NB4 (cell line): ENCODE measurements around the gene JAKMIP1.
"Not testable (repeated sequence)": the region's sequence is repeated elsewhere in the genome, so short reads cannot be mapped to it uniquely, and the experiment has no call there.

Experiments used
- CTCF ChIP-seq: IDR thresholded peaks from one replicate; pipeline ENCODE4 v1.5.1; 2012; ENCODE audit warnings: low read depth, low read length
- MAX ChIP-seq: IDR thresholded peaks from 2 replicates; pipeline ENCODE4 v1.6.1; 2011; ENCODE audit warnings: low read depth, low read length
- POLR2A ChIP-seq: IDR thresholded peaks from 2 replicates; pipeline ENCODE4 v1.6.1; 2011; ENCODE audit warnings: mild to moderate bottlenecking; ENCODE audit not compliant: insufficient read length; ENCODE audit errors: extremely low read depth

DNA sequence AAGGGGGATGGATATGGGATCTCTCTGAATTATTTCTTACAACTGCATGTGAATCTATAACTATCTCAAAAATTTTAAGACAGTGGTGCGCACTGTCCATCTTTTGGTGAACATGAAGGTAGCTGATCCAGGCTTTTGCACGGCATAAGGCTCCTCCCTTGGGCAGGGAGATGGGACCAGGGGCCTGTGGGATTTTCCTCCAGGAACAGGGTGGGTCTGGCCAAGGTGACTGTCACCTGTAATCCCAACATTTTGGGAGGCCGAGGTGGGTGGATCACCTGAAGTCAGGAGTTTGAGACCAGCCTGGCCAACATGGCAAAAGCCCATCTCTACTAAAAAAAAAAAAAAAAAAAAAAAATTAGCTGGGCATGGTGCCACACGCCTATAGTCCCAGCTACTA, 8.9 kb upstream of the JAKMIP1 start:
- not testable (repeated sequence) for TF ChIP-seq CTCF, POLR2A, MAX
